Pancreas (tissue), 10 donors: ENCODE measurements around the gene CRHR1. TPM values are rescaled to one million over a fixed set of nuclear protein-coding genes. Genes with fewer than 3 reads are reported as not detected.

Source experiments
- ATAC-seq, 4 donors: fragments of 200-7000 bp; cut with Tn5 transposase; one replicate each; pipeline versions ENCODE4 v1.8.0 to v1.9.1; 2020; ENCODE audit warnings: mild to moderate bottlenecking in 4 of 4, moderate library complexity in 4 of 4
- DNase-seq, 6 donors: peaks; one replicate each; pipeline ENCODE4 v3.0.0-alpha.2; 2020
- FAIRE-seq: peaks from 2 replicates; lab custom pipeline; 2012; peaks lifted over from hg19 to GRCh38; lab: Jason Lieb, UNC
- H3K27ac ChIP-seq, 4 donors: fragments of 200-600 bp; sonication (generic); 1 replicate in 3 of 4; 2 replicates in 1 of 4; pipeline versions ENCODE4 v1.5.0 to v1.8.0; 2020
- H3K27me3 ChIP-seq, 4 donors: fragments of 200-600 bp; one replicate each; pipeline ENCODE4 v1.8.0; 2021
- H3K36me3 ChIP-seq, 3 donors: fragments of 200-600 bp; sonication (generic) in 1 of 3; one replicate each; pipeline versions ENCODE4 v1.5.0 to v1.8.0; 2020 to 2021
- H3K4me1 ChIP-seq, 3 donors: fragments of 200-600 bp; one replicate each; pipeline ENCODE4 v1.8.0; 2021
- H3K4me3 ChIP-seq, 4 donors: fragments of 200-600 bp; sonication (generic) in 2 of 4; one replicate each; pipeline versions ENCODE4 v1.5.0 to v1.8.0; 2020 to 2021
- H3K9me3 ChIP-seq, 4 donors: fragments of 200-600 bp; one replicate each; pipeline ENCODE4 v1.8.0; 2021
- CTCF ChIP-seq, 4 donors: fragments of 200-600 bp; sonication (generic) in 3 of 4; IDR thresholded peaks; one replicate each; pipeline versions ENCODE4 v1.5.0 to v1.8.0; 2021; ENCODE audit warnings: antibody characterized with exemption in 4 of 4
- WGBS, 2 donors: extraction: QIAGEN DNeasy Blood & Tissue Kit; methylation state at CpG; one replicate each; pipeline ENCODE4 v1.1.7; 2013; 5-methylcytosine and 5-hydroxymethylcytosine counted together
- intact Hi-C, 3 donors: fragments of 100-400 bp; cut with DNase I; formaldehyde crosslinking; loops; one replicate each; pipeline versions ENCODE4 v1.11.1 to v1.14.2; 2022
- polyA plus RNA-seq, 2 donors: library from polyadenylated mRNA; stranded (reverse); fragments of 200-250 nt; gene quantifications; one replicate each; pipeline ENCODE4 v1.2.3, GENCODE V29; 2013
- total RNA-seq, 6 donors: library from RNA; stranded (reverse); fragmentation: NEBNext Ultra II Directional in 4 of 6; extraction: Animal tissue kit (Norgen Biotek cat#: 25700) in 4 of 6; gene quantifications; one replicate each; pipeline versions ENCODE4 v1.2.1 to v1.2.4, GENCODE V29; 2021 to 2023
- donor health status: healthy with polysubstance abuse.
- donor health status: DM: no; HTN: no; CAD: no; lungs with moderate emphysema.
- donor health status: DM: no; HTN: no; CAD: no.
- donor health status: control.
- donor health status: control.
- donor health status: Bipolar disorder and iron deficiency.
- donor health status: DM: yes; HTN: yes; CAD: no.
- donor health status: DM: no; HTN: no; CAD: no.
- donor health status: DM: no; HTN: no; CAD: no.
- donor health status: DM: yes; HTN: yes; CAD: no.

The CRHR1 gene
- total and polyA plus RNA-seq, 8 donors = 0.13 to 0.31 TPM; not detected in 6

- no peaks in the 10 kb centered on the region for H3K27me3 ChIP-seq
- intact Hi-C loops = no loop called here
- H3K27ac ChIP-seq = no peak overlapping the region
- no peaks in the 10 kb centered on the region for H3K9me3 ChIP-seq
- no peak for TF ChIP-seq CTCF (IDR thresholded peaks at IDR 0.05)
- no peak for ATAC-seq
- WGBS, 2 donors = 57 to 67% methylated on average over 22 of the region's 22 CpGs
- no peak for FAIRE-seq
- DNase-seq = no peak
- no peak overlapping the region for H3K4me3 ChIP-seq
- no peaks in the 10 kb centered on the region for H3K36me3 ChIP-seq
- H3K4me1 ChIP-seq = peaks cover 0 to 7% (median 5%) of the 10 kb centered on the region in 3 donors
Measured at GRCh38 chr17:45792995-45793755, 9.1 kb downstream of the CRHR1 start.

GRCh38 chr17:45793999-45794540, 9.9 kb downstream of the CRHR1 start:
- Histone ChIP-seq H3K36me3 (no peaks in the 10 kb centered on the region), H3K4me3 (no peak overlapping the region), H3K27me3 (no peaks in the 10 kb centered on the region), H3K9me3 (no peaks in the 10 kb centered on the region), H3K4me1 (peaks cover 0 to 7% (median 5%) of the 10 kb centered on the region in 3 donors), H3K27ac (no peak overlapping the region)
- WGBS, 2 donors = 73 to 80% methylated on average over 8 of the region's 8 CpGs
- FAIRE-seq = no peak
- TF ChIP-seq CTCF (IDR thresholded peaks at IDR 0.05) = no peak
- ATAC-seq = no peak
- intact Hi-C loops = no loop called here
- no peak for DNase-seq

GRCh38 chr17:45794840-45795239, 10.7 kb downstream of the CRHR1 start:
- TF ChIP-seq CTCF (IDR thresholded peaks at IDR 0.05) = no peak
- no peak for DNase-seq
- no peaks in the 10 kb centered on the region for H3K27me3 ChIP-seq
- peaks cover 0 to 7% (median 5%) of the 10 kb centered on the region in 3 donors for H3K4me1 ChIP-seq
- no peaks in the 10 kb centered on the region for H3K9me3 ChIP-seq
- intact Hi-C loops = no loop called here
- ATAC-seq = no peak
- no peak overlapping the region for H3K4me3 ChIP-seq
- no peak overlapping the region for H3K27ac ChIP-seq
- H3K36me3 ChIP-seq = no peaks in the 10 kb centered on the region
- FAIRE-seq = no peak
- 60 to 68% methylated on average over 6 of the region's 6 CpGs for WGBS, 2 donors

GRCh38 chr17:45800816-45801215, 16.7 kb downstream of the CRHR1 start:
- intact Hi-C loops = no loop called here
- no peak for FAIRE-seq
- Histone ChIP-seq H3K4me3 (no peak overlapping the region), H3K27ac (no peak overlapping the region), H3K4me1 (no peaks in the 10 kb centered on the region), H3K27me3 (no peaks in the 10 kb centered on the region), H3K36me3 (no peaks in the 10 kb centered on the region), H3K9me3 (no peaks in the 10 kb centered on the region)
- TF ChIP-seq CTCF (IDR thresholded peaks at IDR 0.05) = no peak
- DNase-seq = no peak
- no peak for ATAC-seq
- 33 to 39% methylated on average over 2 of the region's 2 CpGs for WGBS, 2 donors

- FAIRE-seq = no peak
- intact Hi-C loops = no loop called here
- H3K4me3 ChIP-seq = no peak overlapping the region
- no peak overlapping the region for H3K27ac ChIP-seq
- ATAC-seq = no peak
- 63 to 64% methylated on average over 8 of the region's 8 CpGs for WGBS, 2 donors
- H3K4me1 ChIP-seq = no peaks in the 10 kb centered on the region
- no peaks in the 10 kb centered on the region for H3K36me3 ChIP-seq
- H3K9me3 ChIP-seq = no peaks in the 10 kb centered on the region
- no peak for DNase-seq
- H3K27me3 ChIP-seq = no peaks in the 10 kb centered on the region
- TF ChIP-seq CTCF (IDR thresholded peaks at IDR 0.05) = no peak
Measured at GRCh38 chr17:45801421-45801820, 17.3 kb downstream of the CRHR1 start.
